ENCODE results near the gene LARP1B.

LARP1B gene

GRCh38 chr4:128242601-128243000 lies 181.5 kb downstream of the LARP1B start:
- TF ChIP-seq CTCF (IDR thresholded peaks at IDR 0.05) = no peak

GRCh38 chr4:128244379-128244778 lies 183.3 kb downstream of the LARP1B start:
- no peak for TF ChIP-seq CTCF (IDR thresholded peaks at IDR 0.05)

GRCh38 chr4:128247906-128248305 lies 186.8 kb downstream of the LARP1B start:
- no peak for TF ChIP-seq CTCF (IDR thresholded peaks at IDR 0.05)

GRCh38 chr4:128249787-128250668 lies 188.9 kb downstream of the LARP1B start:
- TF ChIP-seq CTCF (IDR thresholded peaks at IDR 0.05) = no peak

- TF ChIP-seq CTCF (IDR thresholded peaks at IDR 0.05) = no peak
Measured at GRCh38 chr4:128255906-128256305, 194.8 kb downstream of the LARP1B start.

GRCh38 chr4:128256539-128256938 lies 195.4 kb downstream of the LARP1B start:
- TF ChIP-seq CTCF (IDR thresholded peaks at IDR 0.05) = no peak
